Measurements from ENCODE around the gene PHC2. TPM values are rescaled to one million over a fixed set of nuclear protein-coding genes. Genes with fewer than 3 reads are reported as not detected.
A peak's percentile ranks its signal among the peaks of the same experiment; 100 is the strongest.

The PHC2 gene
- total RNA-seq, 1 experiment from 2014 or later: 176 TPM

DNA sequence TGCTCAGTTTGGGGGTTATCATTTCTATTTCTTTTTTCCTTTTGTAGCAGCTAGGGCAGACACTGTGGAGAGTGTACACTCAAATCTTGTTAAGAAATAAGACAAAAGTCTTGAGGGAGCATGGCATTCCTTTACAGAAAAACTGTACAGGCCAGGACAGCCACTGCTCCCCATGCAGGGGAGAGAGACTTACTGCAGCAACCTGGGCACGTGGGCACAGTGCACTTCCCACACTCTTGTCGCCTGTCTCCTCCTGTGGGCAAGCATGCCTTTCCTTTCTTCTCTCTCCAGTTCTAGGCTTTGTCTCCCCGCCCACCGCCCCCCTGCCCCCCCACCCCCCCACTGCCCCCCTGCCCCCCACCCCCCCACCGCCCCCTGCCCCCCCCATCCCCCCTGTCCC, 51.9 kb downstream of the PHC2 start:
- POLR2A ChIA-PET: no interaction called here

GRCh38 chr1:33378524-33378923, 52.4 kb downstream of the PHC2 start:
- intact Hi-C loops (cut with micrococcal nuclease): no loop called here
- BruUV-seq (replicated peaks): no TSS peak
- Histone ChIP-seq H3K9me3 (ENCODE audit: control insufficient read depth in 1 of 2, insufficient read depth in 1 of 2, low read depth in 1 of 2, low read length in 2 of 2) (no peaks in the 10 kb centered on the region), H3K4me1 (ENCODE audit: control insufficient read depth in 1 of 2, insufficient read depth in 2 of 2, low read length in 2 of 2) (peaks cover 15 to 50% of the 10 kb centered on the region in 2 experiments; a peak in 3 of 4 replicates), H3K36me3 (ENCODE audit: control insufficient read depth in 1 of 2, insufficient read depth in 2 of 2, low read length in 2 of 2) (peaks cover 19 to 25% of the 10 kb centered on the region in 2 experiments; a peak in 3 of 4 replicates), H3K27ac (ENCODE audit: low read depth, low read length) (no peak overlapping the region), H3K79me2 (ENCODE audit: insufficient read depth, low read length) (peaks cover 69% of the 10 kb centered on the region), H3K4me3 (replicated peaks in 1 of 2; ENCODE audit: low read depth in 1 of 2, low read length in 2 of 2) (no peak overlapping the region), H2AFZ (ENCODE audit: low read depth, low read length, poor library complexity, severe bottlenecking) (no peak overlapping the region), H4K20me1 (ENCODE audit: insufficient read depth) (0 out of 2 replicates have a peak, but pooled peaks cover 3% of the 10 kb centered on the region), H3K9ac (ENCODE audit: low read length) (no peak overlapping the region), H3K27me3 (ENCODE audit: insufficient read depth, low read length) (no peaks in the 10 kb centered on the region), H3K9me2 (ENCODE audit: insufficient read depth) (no peaks in the 10 kb centered on the region), H3K4me2 (ENCODE audit: low read length) (no peak overlapping the region)
- ChIA-PET POLR2A (no interaction called here), RAD21 (ENCODE audit: low non-redundant PET in 1 of 2, low total read pairs in 2 of 2, uncharacterized antibody in 2 of 2, unreplicated experiment in 2 of 2) (no interaction called here), CTCF (no interaction called here)
- no peak for DNase-seq (ENCODE audit: low read depth, low spot score)
- no peak for TF ChIP-seq ZFX (IDR thresholded peaks at IDR 0.05)
- ATAC-seq: no peak

More for the DNA sequence above, 51.9 kb downstream of the PHC2 start:
- intact Hi-C loops (cut with micrococcal nuclease): no loop called here
- no peaks in the 10 kb centered on the region for H3K27me3 ChIP-seq (ENCODE audit: insufficient read depth, low read length)
- 0 out of 2 replicates have a peak, but pooled peaks cover 3% of the 10 kb centered on the region for H4K20me1 ChIP-seq (ENCODE audit: insufficient read depth)
- ChIA-PET CTCF (interaction anchor here (1.3 kb wide), 1 partner anchor 77 kb away, joined by 4 read pairs; no protein-coding TSS in a partner anchor), RAD21 (ENCODE audit: low non-redundant PET in 1 of 2, low total read pairs in 2 of 2, uncharacterized antibody in 2 of 2, unreplicated experiment in 2 of 2) (no interaction called here)
- H2AFZ ChIP-seq (ENCODE audit: low read depth, low read length, poor library complexity, severe bottlenecking): no peak overlapping the region
- H3K4me3 ChIP-seq (replicated peaks in 1 of 2; ENCODE audit: low read depth in 1 of 2, low read length in 2 of 2): no peak overlapping the region
- H3K36me3 ChIP-seq (ENCODE audit: control insufficient read depth in 1 of 2, insufficient read depth in 2 of 2, low read length in 2 of 2): peaks cover 15 to 21% of the 10 kb centered on the region in 2 experiments; a peak in 3 of 4 replicates
- H3K27ac ChIP-seq (ENCODE audit: low read depth, low read length): no peak overlapping the region
- no peaks in the 10 kb centered on the region for H3K9me3 ChIP-seq (ENCODE audit: control insufficient read depth in 1 of 2, insufficient read depth in 1 of 2, low read depth in 1 of 2, low read length in 2 of 2)
- H3K9me2 ChIP-seq (ENCODE audit: insufficient read depth): no peaks in the 10 kb centered on the region
- ATAC-seq: peak; percentile 61
- TF ChIP-seq CTCF (IDR thresholded peaks at IDR 0.05 in 2 of 3, conservative IDR thresholded peaks at IDR 0.05 in 1 of 3; ENCODE audit: borderline replicate concordance in 1 of 3, insufficient read depth in 1 of 3, low read depth in 2 of 3, low read length in 2 of 3) (0 out of 6 replicates have a peak, but pooled peaks of 1 of the 3 experiments have one; percentile 15), POLR2AphosphoS5 (IDR thresholded peaks at IDR 0.05; ENCODE audit: low read depth, low read length) (no peak)
- H3K79me2 ChIP-seq (ENCODE audit: insufficient read depth, low read length): peaks cover 74% of the 10 kb centered on the region
- H3K4me1 ChIP-seq (ENCODE audit: control insufficient read depth in 1 of 2, insufficient read depth in 2 of 2, low read length in 2 of 2): peaks cover 19 to 52% of the 10 kb centered on the region in 2 experiments
- no peak for DNase-seq (ENCODE audit: low read depth, low spot score)
- BruUV-seq (replicated peaks): no TSS peak
- no peak overlapping the region for H3K4me2 ChIP-seq (ENCODE audit: low read length)
- no peak overlapping the region for H3K9ac ChIP-seq (ENCODE audit: low read length)

All from HCT116 (cell line).